BJ (cell line): Measurements from ENCODE around the gene C10orf105. TPM values are rescaled to one million over a fixed set of nuclear protein-coding genes. Genes with fewer than 3 reads are reported as not detected.

Experiments
- CTCF ChIA-PET: fragments of 350-600 bp; formaldehyde crosslinking; extraction: SDS; loops from one replicate; lab custom pipeline; 2021; ENCODE audit warnings: antibody characterized with exemption, inconsistent platforms; lab: Yijun Ruan, JAX
- POLR2A ChIA-PET: fragments of 300-600 bp; sonication (Branson Sonifier 250); formaldehyde crosslinking; extraction: SDS; loops from one replicate; lab custom pipeline; 2021; ENCODE audit warnings: antibody characterized with exemption; lab: Charles Lee
- DNase-seq: peaks from one replicate; pipeline ENCODE4 v3.0.0-alpha.2; 2011; ENCODE audit warnings: low read depth
- H3K27me3 ChIP-seq: 2 replicates; pipeline ENCODE4 v1.6.0; 2011; ENCODE audit warnings: low read length; ENCODE audit not compliant: control insufficient read depth, insufficient read depth
- H3K36me3 ChIP-seq: 2 replicates; pipeline ENCODE4 v1.5.1; 2011; ENCODE audit warnings: low read length; ENCODE audit not compliant: control insufficient read depth, insufficient read depth
- H3K4me3 ChIP-seq: 2 replicates; pipeline ENCODE4 v1.5.1; 2011; ENCODE audit warnings: low read depth, mild to moderate bottlenecking, control low read depth, low read length
- polyA minus RNA-seq: library from RNA; depleted of rRNA, polyadenylated mRNA; stranded (reverse); fragments of >200 nt; gene quantifications from 2 replicates; pipeline ENCODE4 v1.2.3, GENCODE V29; 2011; rRNA and poly(A)+ RNA removed
- polyA plus RNA-seq: library from polyadenylated mRNA; depleted of rRNA; stranded (reverse); fragments of >200 nt; gene quantifications from 2 replicates; pipeline ENCODE4 v1.2.3, GENCODE V29; 2011; rRNA removed
- TF ChIP-seq, protein P1 (sequence below): IDR thresholded peaks from 2 replicates; pipeline ENCODE4 v1.5.1; 2011; ENCODE audit warnings: low read depth, mild to moderate bottlenecking, control low read depth, inconsistent platforms, low read length, moderate library complexity; ENCODE audit not compliant: insufficient read depth

The C10orf105 gene, protein sequence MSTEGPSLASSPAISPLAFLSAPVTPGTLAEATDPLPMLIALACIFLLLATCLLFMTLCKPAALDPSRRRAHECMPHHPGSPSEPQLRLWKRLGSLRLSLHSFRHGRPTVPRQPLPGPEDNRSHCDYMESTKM
- polyA plus RNA-seq (0.69 and 1.1 TPM in 2 replicates), polyA minus RNA-seq (0.57 and 0.71 TPM in 2 replicates)

- H3K36me3 ChIP-seq: no peaks in the 10 kb centered on the region
- H3K27me3 ChIP-seq: no peaks in the 10 kb centered on the region
- no peak for DNase-seq
- POLR2A ChIA-PET: no interaction called here
- H3K4me3 ChIP-seq: no peak within 1 kb of the TSS
- TF ChIP-seq, protein P1, sequence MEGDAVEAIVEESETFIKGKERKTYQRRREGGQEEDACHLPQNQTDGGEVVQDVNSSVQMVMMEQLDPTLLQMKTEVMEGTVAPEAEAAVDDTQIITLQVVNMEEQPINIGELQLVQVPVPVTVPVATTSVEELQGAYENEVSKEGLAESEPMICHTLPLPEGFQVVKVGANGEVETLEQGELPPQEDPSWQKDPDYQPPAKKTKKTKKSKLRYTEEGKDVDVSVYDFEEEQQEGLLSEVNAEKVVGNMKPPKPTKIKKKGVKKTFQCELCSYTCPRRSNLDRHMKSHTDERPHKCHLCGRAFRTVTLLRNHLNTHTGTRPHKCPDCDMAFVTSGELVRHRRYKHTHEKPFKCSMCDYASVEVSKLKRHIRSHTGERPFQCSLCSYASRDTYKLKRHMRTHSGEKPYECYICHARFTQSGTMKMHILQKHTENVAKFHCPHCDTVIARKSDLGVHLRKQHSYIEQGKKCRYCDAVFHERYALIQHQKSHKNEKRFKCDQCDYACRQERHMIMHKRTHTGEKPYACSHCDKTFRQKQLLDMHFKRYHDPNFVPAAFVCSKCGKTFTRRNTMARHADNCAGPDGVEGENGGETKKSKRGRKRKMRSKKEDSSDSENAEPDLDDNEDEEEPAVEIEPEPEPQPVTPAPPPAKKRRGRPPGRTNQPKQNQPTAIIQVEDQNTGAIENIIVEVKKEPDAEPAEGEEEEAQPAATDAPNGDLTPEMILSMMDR: no peak
- CTCF ChIA-PET: interaction anchor here (0.8 to 3.7 kb wide), 5 partner anchors 9 to 177 kb away, joined by 3 to 18 read pairs (median 4); no protein-coding TSS in a partner anchor
Observed at GRCh38 chr10:71719464-71720201, at the start of gene C10orf105. C10orf105 (minus strand) TSS chr10:71719778; CDS start chr10:71716337, 3,441 bp downstream.

GRCh38 chr10:71767420-71768035, 48.0 kb upstream of the C10orf105 start:
- peaks cover 3% of the 10 kb centered on the region; the same call in 1 of the 2 replicates for H3K36me3 ChIP-seq
- H3K27me3 ChIP-seq: no peaks in the 10 kb centered on the region
- TF ChIP-seq, protein P1: no peak
- CTCF ChIA-PET: interaction anchor here (0.6 to 3.3 kb wide), 12 partner anchors 11 to 383 kb away, joined by 3 to 18 read pairs (median 4); no protein-coding TSS in a partner anchor
- peak; percentile 28 for DNase-seq
- POLR2A ChIA-PET: interaction anchor here (0.6 kb wide), 1 partner anchor 8 kb away, joined by 7 read pairs; no protein-coding TSS in a partner anchor
- H3K4me3 ChIP-seq: no peak overlapping the region

- no peak overlapping the region for H3K4me3 ChIP-seq
- H3K27me3 ChIP-seq: no peaks in the 10 kb centered on the region
- POLR2A ChIA-PET: no interaction called here
- peaks cover 6% of the 10 kb centered on the region for H3K36me3 ChIP-seq
- peak; percentile 98 for DNase-seq
- CTCF ChIA-PET: interaction anchor here (0.6 to 3.3 kb wide), 9 partner anchors 10 to 383 kb away, joined by 3 to 18 read pairs (median 4); no protein-coding TSS in a partner anchor
- TF ChIP-seq, protein P1: no peak
Observed at GRCh38 chr10:71766717-71767419, 47.3 kb upstream of the C10orf105 start.

- no peaks in the 10 kb centered on the region for H3K27me3 ChIP-seq
- POLR2A ChIA-PET: no interaction called here
- H3K4me3 ChIP-seq: no peak overlapping the region
- TF ChIP-seq, protein P1: no peak
- peaks cover 13% of the 10 kb centered on the region for H3K36me3 ChIP-seq
- CTCF ChIA-PET: interaction anchor here (0.6 to 3.3 kb wide), 9 partner anchors 10 to 382 kb away, joined by 3 to 18 read pairs (median 4); no protein-coding TSS in a partner anchor
- no peak for DNase-seq
Observed at GRCh38 chr10:71765906-71766716, 46.5 kb upstream of the C10orf105 start.
